ENCODE data around the gene FAAP100.
"Not testable (repeated sequence)": the region's sequence is repeated elsewhere in the genome, so short reads cannot be mapped to it uniquely, and the experiment has no call there.

FAAP100 gene

DNA sequence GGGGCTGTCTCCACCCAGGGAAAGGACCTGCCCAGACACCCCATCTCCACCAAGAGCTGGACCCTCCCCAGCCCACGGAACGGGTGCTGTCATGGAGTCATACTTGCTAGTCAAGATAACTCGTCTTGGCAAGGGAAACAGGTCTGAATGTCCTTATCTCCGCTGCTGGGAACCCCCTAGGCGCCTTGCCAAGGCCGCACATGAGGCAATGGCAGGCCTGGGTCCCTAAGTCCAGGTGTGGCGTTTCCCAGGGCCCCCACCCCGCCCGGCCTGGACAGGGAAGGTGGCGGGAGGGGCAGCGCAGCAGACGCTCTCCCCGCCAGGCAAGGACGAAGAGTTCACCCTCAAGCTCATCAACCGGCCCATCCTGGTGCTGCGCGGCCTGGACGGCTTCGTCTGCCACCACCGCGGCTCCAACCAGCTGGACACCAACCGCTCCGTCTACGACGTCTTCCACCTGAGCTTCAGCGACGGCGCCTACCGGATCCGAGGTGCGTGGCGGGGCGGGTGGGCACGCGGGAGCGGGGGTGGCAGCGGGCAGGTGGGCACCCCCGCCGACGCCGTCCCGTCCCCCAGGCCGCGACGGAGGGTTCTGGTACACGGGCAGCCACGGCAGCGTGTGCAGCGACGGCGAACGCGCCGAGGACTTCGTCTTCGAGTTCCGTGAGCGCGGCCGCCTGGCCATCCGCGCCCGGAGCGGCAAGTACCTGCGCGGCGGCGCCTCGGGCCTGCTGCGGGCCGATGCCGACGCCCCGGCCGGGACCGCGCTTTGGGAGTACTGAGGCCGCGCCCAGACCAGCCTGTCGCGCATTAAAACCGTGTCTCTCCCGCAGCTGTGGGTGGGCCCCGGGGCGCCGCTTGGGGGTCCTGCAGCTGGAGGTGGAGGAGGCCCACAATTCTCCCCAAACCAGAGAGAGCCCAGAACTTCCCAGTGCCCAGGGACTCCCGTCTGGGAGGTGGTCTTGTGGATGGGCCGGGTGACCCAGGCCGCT lies 15.6 kb downstream of the FAAP100 start:
- DNase-seq: no peak

DNA sequence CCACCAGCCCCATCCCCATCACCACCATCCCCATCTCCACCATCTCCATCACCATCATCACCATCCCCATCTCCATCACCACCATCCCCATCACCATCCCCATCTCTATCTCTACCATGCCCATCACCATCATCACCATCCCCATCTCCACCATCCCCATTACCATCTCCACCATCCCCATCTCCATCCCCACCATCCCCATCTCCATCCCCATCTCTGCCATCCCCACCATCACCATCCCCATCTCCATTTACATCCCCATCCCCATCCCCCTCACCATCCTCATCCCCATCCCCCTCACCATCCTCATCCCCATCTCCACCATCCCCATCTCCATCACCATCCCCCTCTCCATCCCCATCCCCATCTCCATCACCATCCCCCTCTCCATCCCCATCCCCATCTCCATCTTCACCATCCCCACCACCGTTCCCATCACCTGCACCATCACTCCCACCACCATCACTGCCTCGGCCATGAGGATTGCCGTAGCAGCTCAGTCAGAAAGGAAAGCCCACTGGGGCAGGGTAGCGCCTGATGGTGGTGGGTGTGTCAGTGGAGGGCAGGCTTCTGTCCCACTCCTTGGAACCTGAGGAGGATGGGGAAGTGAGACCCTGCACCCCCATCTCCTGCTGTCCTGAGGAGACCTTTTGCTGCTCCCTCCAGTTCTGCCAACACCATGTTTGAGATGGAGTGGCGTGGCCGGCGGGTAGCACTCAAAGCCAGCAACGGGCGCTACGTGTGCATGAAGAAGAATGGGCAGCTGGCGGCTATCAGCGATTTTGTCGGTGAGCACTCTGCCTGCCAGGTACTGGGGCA lies 16.5 kb downstream of the FAAP100 start:
- no peak for DNase-seq

DNA sequence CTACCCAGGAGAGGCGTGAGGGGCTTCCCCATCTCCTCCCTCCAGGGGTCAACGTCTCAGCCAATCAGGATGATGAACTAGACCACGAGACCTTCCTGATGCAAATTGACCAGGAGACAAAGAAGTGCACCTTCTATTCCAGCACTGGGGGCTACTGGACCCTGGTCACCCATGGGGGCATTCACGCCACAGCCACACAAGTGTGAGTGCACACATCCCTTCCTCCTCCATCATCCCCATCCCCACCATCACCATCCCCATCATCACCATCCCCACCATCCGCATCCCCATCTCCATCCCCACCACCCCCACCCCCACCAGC lies 17.2 kb downstream of the FAAP100 start:
- no peak for DNase-seq

GRCh38 chr17:81534157-81535006 lies 17.8 kb downstream of the FAAP100 start:
- peak; percentile 37 to 65 for DNase-seq

DNA sequence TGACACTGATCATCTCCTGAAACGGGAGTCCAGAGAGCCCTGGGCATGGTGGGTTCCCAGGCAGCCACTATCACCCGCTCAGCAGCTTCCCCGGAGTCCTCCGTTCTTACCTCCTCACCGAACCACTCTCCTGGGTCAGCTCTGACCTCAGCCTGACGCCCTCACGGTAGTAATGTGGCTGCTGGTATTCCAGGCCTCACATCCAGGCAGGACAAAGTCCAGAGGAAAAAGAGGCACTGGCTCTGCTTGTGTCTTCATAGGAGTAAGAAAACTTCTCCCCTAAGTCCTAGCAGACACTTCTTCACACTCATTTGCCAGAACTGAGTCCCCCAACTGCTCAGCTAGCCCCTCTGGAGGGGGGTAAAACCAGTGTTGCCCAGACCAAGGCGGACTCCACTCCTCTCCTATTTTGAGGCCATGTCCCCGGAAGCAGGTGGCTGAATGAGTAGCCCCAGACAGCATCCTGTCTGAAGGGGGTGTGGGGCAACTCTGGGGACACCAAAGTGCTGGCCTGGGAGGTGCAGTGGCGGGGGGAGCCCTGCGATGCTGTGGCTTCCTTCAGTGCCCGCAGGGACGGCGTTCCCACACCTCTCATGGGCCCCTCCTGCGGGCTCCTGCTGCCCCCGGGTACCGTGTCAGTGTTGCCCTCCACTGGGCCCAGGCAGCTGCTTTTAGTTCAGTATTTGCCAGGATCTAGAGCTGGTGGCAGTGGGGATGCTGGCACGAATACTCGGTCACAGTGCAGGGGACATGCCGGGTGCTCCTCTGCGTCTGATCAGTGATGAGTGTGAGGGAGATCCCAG lies 18.6 kb downstream of the FAAP100 start:
- no peak for DNase-seq

DNA sequence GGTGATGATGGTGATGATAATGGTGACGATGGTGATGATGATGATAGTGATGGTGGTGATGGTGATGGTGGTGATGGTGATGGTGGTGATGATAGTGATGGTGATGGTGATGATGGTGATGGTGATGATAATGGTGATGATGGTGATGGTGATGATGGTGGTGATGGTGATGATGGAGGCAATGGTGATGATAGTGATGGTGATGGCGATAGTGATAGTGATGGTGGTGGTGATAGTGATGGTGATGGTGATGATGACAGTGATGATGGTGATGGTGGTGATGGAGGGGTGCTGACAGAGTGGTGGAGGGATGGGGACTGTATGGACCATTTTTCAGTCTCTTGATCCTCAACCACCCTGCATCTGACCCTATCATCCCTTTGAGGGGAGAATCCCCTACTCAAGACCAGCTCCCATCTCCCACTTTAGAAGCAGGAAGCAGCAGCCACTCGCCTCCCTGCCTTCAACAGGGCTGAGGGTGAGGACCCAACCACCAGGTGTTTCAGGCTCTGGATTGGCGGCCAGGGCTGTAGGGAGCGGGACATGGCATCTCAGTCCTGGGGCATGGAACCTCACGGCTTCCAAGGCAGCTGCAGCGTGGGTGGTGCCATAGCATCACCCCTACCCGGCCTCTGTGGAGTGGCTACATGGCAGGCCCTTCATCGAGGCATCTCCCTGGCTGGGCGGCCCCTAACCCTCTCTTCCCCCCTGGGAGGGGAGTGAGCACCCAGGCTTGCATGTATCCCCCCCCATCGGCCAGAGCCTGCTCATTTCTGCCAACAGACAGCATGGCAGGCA lies 19.5 kb downstream of the FAAP100 start:
- no peak for DNase-seq

GRCh38 chr17:81531998-81532404 lies 20.2 kb downstream of the FAAP100 start:
- not testable (repeated sequence) for DNase-seq

- DNase-seq: not testable (repeated sequence)
These were observed 21.1 kb downstream of the FAAP100 start for GRCh38 chr17:81531013-81531412.

- DNase-seq: no peak
These were observed 22.7 kb downstream of the FAAP100 start for GRCh38 chr17:81529437-81529803.

- DNase-seq: peak; percentile 50 to 71
These were observed 23.3 kb downstream of the FAAP100 start for GRCh38 chr17:81528651-81529436.

DNA sequence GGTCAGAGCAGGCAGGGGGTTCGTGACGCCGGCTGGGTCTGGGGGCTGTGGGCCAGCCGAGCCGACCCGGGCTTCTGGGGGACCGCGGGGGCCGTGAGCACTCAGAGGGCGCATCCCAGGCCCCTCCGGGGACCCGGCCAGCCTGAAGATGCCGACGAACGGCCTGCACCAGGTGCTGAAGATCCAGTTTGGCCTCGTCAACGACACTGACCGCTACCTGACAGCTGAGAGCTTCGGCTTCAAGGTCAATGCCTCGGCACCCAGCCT lies 23.8 kb downstream of the FAAP100 start:
- DNase-seq: no peak

- DNase-seq: peak in 1 of 2 experiments; percentile 58
These were observed 24.4 kb downstream of the FAAP100 start, which contains the start of gene FSCN2 for GRCh38 chr17:81527591-81528383. Gene FSCN2 (plus strand): TSS chr17:81528377. CDS start chr17:81528532, 155 bp downstream.

GRCh38 chr17:81526662-81527571 lies 25.2 kb downstream of the FAAP100 start:
- DNase-seq: no peak

DNA sequence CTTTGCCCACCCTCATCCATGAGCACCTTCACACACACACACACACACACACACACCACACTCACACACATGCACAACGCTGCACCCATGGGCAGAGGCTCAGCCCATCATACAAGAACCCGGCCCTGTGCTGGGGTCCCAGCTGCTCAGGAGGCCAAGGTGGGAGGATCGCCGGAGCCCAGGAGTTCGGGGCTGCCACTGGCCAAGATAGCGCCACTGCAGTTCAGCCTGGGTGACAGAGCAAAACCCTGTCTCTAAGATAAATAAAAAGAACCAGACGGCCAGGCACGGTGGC lies 27.3 kb downstream of the FAAP100 start:
- no peak for DNase-seq

- no peak for DNase-seq
These were observed 27.9 kb downstream of the FAAP100 start for GRCh38 chr17:81524039-81524864.

DNA sequence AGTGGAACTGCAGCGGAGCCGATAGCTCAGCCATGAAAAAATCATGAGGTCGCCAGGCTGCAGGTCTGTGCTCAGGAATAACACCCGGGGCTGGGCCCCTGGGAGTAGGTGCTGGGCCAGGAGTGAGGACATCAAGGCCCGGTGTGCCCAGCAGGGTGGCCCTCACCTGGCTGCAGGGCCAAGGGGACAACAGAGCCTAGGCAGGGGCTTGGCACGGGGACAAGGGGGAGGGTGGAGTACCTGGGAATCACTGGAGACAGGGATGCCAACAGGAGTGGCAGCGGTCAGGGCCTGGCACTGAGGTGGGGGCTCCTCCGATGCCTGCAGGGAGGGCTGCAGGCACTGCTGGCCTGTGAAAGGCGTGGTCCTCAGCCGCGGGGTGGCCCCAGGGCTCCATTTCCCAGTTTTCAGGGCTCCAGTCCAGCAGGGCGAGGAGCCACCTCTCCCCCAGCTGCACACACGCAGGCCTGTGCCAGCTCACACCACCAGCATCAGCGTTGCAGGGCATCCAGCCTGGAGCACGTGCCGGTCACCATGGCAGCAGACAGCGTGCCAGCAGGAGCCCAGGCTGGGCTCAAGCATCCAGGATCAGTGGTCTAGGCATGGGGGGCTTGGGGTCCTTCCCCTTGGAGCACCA lies 28.6 kb downstream of the FAAP100 start:
- peak; percentile 36 to 69 for DNase-seq

Measured in SHP77 (cell line).